Vagina (tissue), 2 donors: Measurements from ENCODE around the gene DOP1A. TPM values are rescaled to one million over a fixed set of nuclear protein-coding genes. Genes with fewer than 3 reads are reported as not detected.

Experiments used
- DNase-seq, 2 donors: peaks; one replicate each; pipeline ENCODE4 v3.0.0-alpha.2; 2017; ENCODE audit errors: extremely low spot score in 2 of 2
- H3K27ac ChIP-seq: fragments of 200-600 bp; sonication (generic); one replicate; pipeline ENCODE4 v1.5.1; 2019
- H3K27me3 ChIP-seq: fragments of 200-600 bp; sonication (generic); one replicate; pipeline ENCODE4 v1.5.1; 2019
- H3K36me3 ChIP-seq, 2 donors: fragments of 200-600 bp; sonication (generic); one replicate each; pipeline ENCODE4 v1.5.1; 2017 to 2019
- H3K4me1 ChIP-seq: fragments of 200-600 bp; sonication (generic); one replicate; pipeline ENCODE4 v1.5.1; 2019
- H3K4me3 ChIP-seq, 2 donors: fragments of 200-600 bp; sonication (generic); 1 replicate in 1 of 2; 2 replicates in 1 of 2; pipeline ENCODE4 v1.5.1; 2016 to 2019
- H3K9me3 ChIP-seq: fragments of 200-600 bp; sonication (generic); one replicate; pipeline ENCODE4 v1.5.1; 2019
- CTCF ChIP-seq, 3 experiments: fragments of 450-650 bp in 2 of 3; fragments of 200-600 bp in 1 of 3; sonication (generic) in 1 of 3; IDR thresholded peaks; one replicate each; pipeline ENCODE4 v1.5.1; 2017 to 2019; ENCODE audit warnings: antibody characterized with exemption in 3 of 3, mild to moderate bottlenecking in 2 of 3, moderate library complexity in 2 of 3
- POLR2A ChIP-seq, 2 donors: fragments of 450-650 bp; IDR thresholded peaks; one replicate each; pipeline ENCODE4 v1.6.1; 2017; ENCODE audit warnings: antibody characterized with exemption in 2 of 2, mild to moderate bottlenecking in 2 of 2, moderate library complexity in 2 of 2
- POLR2AphosphoS5 ChIP-seq, 2 donors: sonication (generic); formaldehyde crosslinking; IDR thresholded peaks; one replicate each; pipeline ENCODE4 v1.9.0; 2017; ENCODE audit warnings: antibody characterized with exemption in 2 of 2, mild to moderate bottlenecking in 2 of 2, low read depth in 1 of 2; ENCODE audit not compliant: insufficient read depth in 1 of 2
- intact Hi-C: fragments of 100-400 bp; cut with DNase I; formaldehyde crosslinking; loops from one replicate; pipeline ENCODE4 v1.15.1; 2023
- total RNA-seq: library from RNA; depleted of rRNA; stranded (reverse); fragments of >200 nt; gene quantifications from one replicate; pipeline ENCODE4 v1.2.3, GENCODE V29; 2016

DOP1A gene
- total RNA-seq, 1 donor from 2014 or later, result 33.1 TPM

GRCh38 chr6:83072726-83073125, 5.3 kb downstream of the DOP1A start:
- peaks cover 38% of the 10 kb centered on the region for H3K4me1 ChIP-seq
- no peak for DNase-seq
- H3K27me3 ChIP-seq, result no peaks in the 10 kb centered on the region
- no peaks in the 10 kb centered on the region for H3K9me3 ChIP-seq
- no peak overlapping the region for H3K4me3 ChIP-seq
- H3K27ac ChIP-seq, result no peak overlapping the region
- no peaks in the 10 kb centered on the region for H3K36me3 ChIP-seq
- no peak for TF ChIP-seq POLR2A (IDR thresholded peaks at IDR 0.05)
- TF ChIP-seq POLR2AphosphoS5 (IDR thresholded peaks at IDR 0.05; ENCODE audit: insufficient read depth in 1 of 2, low read depth in 1 of 2), result no peak
- no peak for TF ChIP-seq CTCF (IDR thresholded peaks at IDR 0.05)
- intact Hi-C loops, result no loop called here

GRCh38 chr6:83073615-83074014, 6.1 kb downstream of the DOP1A start:
- no peaks in the 10 kb centered on the region for H3K36me3 ChIP-seq
- no peak for DNase-seq
- H3K27ac ChIP-seq, result no peak overlapping the region
- H3K27me3 ChIP-seq, result no peaks in the 10 kb centered on the region
- peaks cover 34% of the 10 kb centered on the region for H3K4me1 ChIP-seq
- intact Hi-C loops, result no loop called here
- no peak overlapping the region for H3K4me3 ChIP-seq
- H3K9me3 ChIP-seq, result no peaks in the 10 kb centered on the region
- TF ChIP-seq POLR2A (IDR thresholded peaks at IDR 0.05) (no peak), CTCF (IDR thresholded peaks at IDR 0.05) (no peak), POLR2AphosphoS5 (IDR thresholded peaks at IDR 0.05; ENCODE audit: insufficient read depth in 1 of 2, low read depth in 1 of 2) (no peak)

GRCh38 chr6:83083476-83083875, 16.0 kb downstream of the DOP1A start:
- H3K27me3 ChIP-seq, result no peaks in the 10 kb centered on the region
- no peak overlapping the region for H3K27ac ChIP-seq
- DNase-seq, result no peak
- intact Hi-C loops, result loop anchor here (10.0 kb wide), 1 partner anchor 1891 kb away; no protein-coding TSS in a partner anchor
- TF ChIP-seq POLR2AphosphoS5 (IDR thresholded peaks at IDR 0.05; ENCODE audit: insufficient read depth in 1 of 2, low read depth in 1 of 2), result no peak
- TF ChIP-seq POLR2A (IDR thresholded peaks at IDR 0.05), result no peak
- TF ChIP-seq CTCF (IDR thresholded peaks at IDR 0.05), result no peak
- H3K4me1 ChIP-seq, result peaks cover 6% of the 10 kb centered on the region
- no peaks in the 10 kb centered on the region for H3K9me3 ChIP-seq
- H3K36me3 ChIP-seq, result no peaks in the 10 kb centered on the region
- H3K4me3 ChIP-seq, result no peak overlapping the region

- intact Hi-C loops, result loop anchor here (10.0 kb wide), 1 partner anchor 1888 kb away; no protein-coding TSS in a partner anchor
- no peaks in the 10 kb centered on the region for H3K27me3 ChIP-seq
- H3K4me3 ChIP-seq, result no peak overlapping the region
- no peak for DNase-seq
- no peaks in the 10 kb centered on the region for H3K36me3 ChIP-seq
- H3K27ac ChIP-seq, result no peak overlapping the region
- no peaks in the 10 kb centered on the region for H3K4me1 ChIP-seq
- no peaks in the 10 kb centered on the region for H3K9me3 ChIP-seq
- no peak for TF ChIP-seq POLR2AphosphoS5 (IDR thresholded peaks at IDR 0.05; ENCODE audit: insufficient read depth in 1 of 2, low read depth in 1 of 2)
- TF ChIP-seq CTCF (IDR thresholded peaks at IDR 0.05), result no peak
- no peak for TF ChIP-seq POLR2A (IDR thresholded peaks at IDR 0.05)
Observed at GRCh38 chr6:83086751-83087150, 19.3 kb downstream of the DOP1A start.

GRCh38 chr6:83092756-83093399, 25.4 kb downstream of the DOP1A start:
- peaks cover 29% of the 10 kb centered on the region for H3K4me1 ChIP-seq
- H3K27me3 ChIP-seq, result no peaks in the 10 kb centered on the region
- no peak overlapping the region for H3K4me3 ChIP-seq
- no peak for TF ChIP-seq POLR2AphosphoS5 (IDR thresholded peaks at IDR 0.05; ENCODE audit: insufficient read depth in 1 of 2, low read depth in 1 of 2)
- TF ChIP-seq POLR2A (IDR thresholded peaks at IDR 0.05), result no peak
- no peak for TF ChIP-seq CTCF (IDR thresholded peaks at IDR 0.05)
- no peaks in the 10 kb centered on the region for H3K9me3 ChIP-seq
- intact Hi-C loops, result no loop called here
- no peak for DNase-seq
- no peaks in the 10 kb centered on the region for H3K36me3 ChIP-seq
- H3K27ac ChIP-seq, result no peak overlapping the region
